ENCODE measurements around the gene ZFAND3.

GRCh38 chr6:37826993-37827392 lies 7.5 kb downstream of the ZFAND3 start:
- TF ChIP-seq POLR2A (IDR thresholded peaks at IDR 0.05) (no peak), CTCF (IDR thresholded peaks at IDR 0.05 in 4 of 5, conservative IDR thresholded peaks at IDR 0.05 in 1 of 5) (no peak)

Data from gastrocnemius medialis (tissue), 4 donors.